Testis (tissue), 3 donors: ENCODE measurements around the gene RFX5. TPM values are rescaled to one million over a fixed set of nuclear protein-coding genes. Genes with fewer than 3 reads are reported as not detected.
A peak's percentile ranks its signal among the peaks of the same experiment; 100 is the strongest.

ENCODE experiments used
- DNase-seq: peaks from one replicate; pipeline ENCODE4 v3.0.0-alpha.2; 2019
- H3K27ac ChIP-seq, 2 donors: fragments of 200-600 bp; sonication (generic); one replicate each; pipeline ENCODE4 v1.5.1; 2019
- H3K27me3 ChIP-seq: fragments of 200-600 bp; sonication (generic); one replicate; pipeline ENCODE4 v1.5.1; 2019
- H3K36me3 ChIP-seq: fragments of 200-600 bp; sonication (generic); one replicate; pipeline ENCODE4 v1.5.1; 2017; ENCODE audit warnings: low read depth; ENCODE audit errors: missing control alignments
- H3K4me1 ChIP-seq: fragments of 200-600 bp; sonication (generic); one replicate; pipeline ENCODE4 v1.5.1; 2019
- H3K4me3 ChIP-seq, 2 donors: fragments of 200-600 bp; sonication (generic); one replicate each; pipeline ENCODE4 v1.5.1; 2017 to 2019
- H3K9me3 ChIP-seq: fragments of 200-600 bp; sonication (generic); one replicate; pipeline ENCODE4 v1.5.1; 2017
- CTCF ChIP-seq, 3 experiments: fragments of 450-650 bp in 2 of 3; fragments of 200-600 bp in 1 of 3; sonication (generic) in 1 of 3; IDR thresholded peaks; one replicate each; pipeline ENCODE4 v1.5.1; 2016 to 2019; ENCODE audit warnings: antibody characterized with exemption in 3 of 3, mild to moderate bottlenecking in 2 of 3, moderate library complexity in 1 of 3
- POLR2A ChIP-seq: fragments of 450-650 bp; IDR thresholded peaks from one replicate; pipeline ENCODE4 v1.6.1; 2017; ENCODE audit warnings: antibody characterized with exemption, mild to moderate bottlenecking, moderate library complexity
- WGBS, 2 donors: methylation state at CpG; one replicate each; pipeline ENCODE4 v1.1.5; 2018; 5-methylcytosine and 5-hydroxymethylcytosine counted together
- intact Hi-C: fragments of 100-400 bp; cut with DNase I; formaldehyde crosslinking; loops from one replicate; pipeline ENCODE4 v1.15.1; 2023; ENCODE audit warnings: low total_unique reads
- polyA plus RNA-seq: library from polyadenylated mRNA; stranded (reverse); fragments of 350-450 nt; fragmentation: Illumina TruSeq; extraction: RNeasy Lipid Tissue Mini Kit (QIAGEN cat#74804); gene quantifications from one replicate; pipeline ENCODE4 v1.2.3, GENCODE V29; 2014; ENCODE audit warnings: low read depth, low replicate concordance; ENCODE audit not compliant: insufficient read depth
- total RNA-seq, 2 donors: library from RNA; depleted of rRNA; stranded (reverse); fragments of >200 nt; gene quantifications; one replicate each; pipeline ENCODE4 v1.2.3, GENCODE V29; 2016

Gene RFX5
- total and polyA plus RNA-seq, 3 donors from 2014 or later: 18.8 to 43.6 (median 19.8) TPM

GRCh38 chr1:151340870-151341754, 5.9 kb downstream of the RFX5 start:
- 43 to 63% methylated on average over 7 of the region's 7 CpGs for WGBS, 2 donors
- H3K36me3 ChIP-seq: no peaks in the 10 kb centered on the region
- no peaks in the 10 kb centered on the region for H3K9me3 ChIP-seq
- H3K27me3 ChIP-seq: no peaks in the 10 kb centered on the region
- intact Hi-C loops: no loop called here
- H3K4me1 ChIP-seq: peaks cover 5% of the 10 kb centered on the region
- no peak overlapping the region for H3K27ac ChIP-seq
- DNase-seq: peak; percentile 53
- TF ChIP-seq POLR2A (no peak), CTCF (IDR thresholded peaks at IDR 0.05) (peak; percentile 69 to 82 (median 71))
- no peak overlapping the region for H3K4me3 ChIP-seq

GRCh38 chr1:151336556-151336955, 10.5 kb downstream of the RFX5 start:
- H3K4me3 ChIP-seq: no peak overlapping the region
- WGBS, 2 donors: 83 to 94% methylated on average over 3 of the region's 3 CpGs
- H3K4me1 ChIP-seq: no peaks in the 10 kb centered on the region
- no peaks in the 10 kb centered on the region for H3K27me3 ChIP-seq
- DNase-seq: no peak
- TF ChIP-seq CTCF (IDR thresholded peaks at IDR 0.05) (no peak), POLR2A (no peak)
- H3K9me3 ChIP-seq: no peaks in the 10 kb centered on the region
- intact Hi-C loops: no loop called here
- no peaks in the 10 kb centered on the region for H3K36me3 ChIP-seq
- no peak overlapping the region for H3K27ac ChIP-seq

- no peak overlapping the region for H3K4me3 ChIP-seq
- no peaks in the 10 kb centered on the region for H3K27me3 ChIP-seq
- no peaks in the 10 kb centered on the region for H3K9me3 ChIP-seq
- no peaks in the 10 kb centered on the region for H3K36me3 ChIP-seq
- no peak for DNase-seq
- TF ChIP-seq POLR2A: no peak
- 87 to 90% methylated on average over 5 of the region's 5 CpGs for WGBS, 2 donors
- H3K4me1 ChIP-seq: no peaks in the 10 kb centered on the region
- intact Hi-C loops: no loop called here
- no peak overlapping the region for H3K27ac ChIP-seq
These were observed 12.2 kb downstream of the RFX5 start for GRCh38 chr1:151334822-151335221.

GRCh38 chr1:151327903-151328674, 19.0 kb downstream of the RFX5 start:
- 13 to 14% methylated on average over 34 of the region's 34 CpGs for WGBS, 2 donors
- Histone ChIP-seq H3K36me3 (no peaks in the 10 kb centered on the region), H3K4me1 (peaks cover 18% of the 10 kb centered on the region), H3K4me3 (peak overlapping the region; percentile 80 to 94), H3K9me3 (no peaks in the 10 kb centered on the region), H3K27me3 (no peaks in the 10 kb centered on the region), H3K27ac (peak overlapping the region; percentile 83 to 95)
- intact Hi-C loops: no loop called here
- DNase-seq: no peak
- TF ChIP-seq CTCF (IDR thresholded peaks at IDR 0.05) (no peak), POLR2A (no peak)

GRCh38 chr1:151327223-151327902, 19.7 kb downstream of the RFX5 start, which contains the start of gene PI4KB:
Gene PI4KB, minus strand, starts transcription at chr1:151327416. Its CDS starts 10,935 bp downstream, at chr1:151316481.
- peak within 1 kb of the TSS; percentile 80 to 94 for H3K4me3 ChIP-seq
- no peaks in the 10 kb centered on the region for H3K36me3 ChIP-seq
- no peak for TF ChIP-seq CTCF (IDR thresholded peaks at IDR 0.05)
- TF ChIP-seq POLR2A: no peak
- no peaks in the 10 kb centered on the region for H3K9me3 ChIP-seq
- DNase-seq: peak; percentile 97
- H3K4me1 ChIP-seq: peaks cover 18% of the 10 kb centered on the region
- H3K27ac ChIP-seq: peak within 1 kb of the TSS; percentile 83 to 95
- 1% methylated on average over 33 to 40 of the region's 40 CpGs for WGBS, 2 donors
- intact Hi-C loops: no loop called here
- H3K27me3 ChIP-seq: no peaks in the 10 kb centered on the region
